AG10803 (cell line): ENCODE data around the gene PLA2G7.
A peak's percentile ranks its signal among the peaks of the same experiment; 100 is the strongest.

ENCODE experiments used
- DNase-seq: peaks from one replicate; pipeline ENCODE4 v3.0.0; 2010; ENCODE audit warnings: low read depth
- H3K4me3 ChIP-seq: 2 replicates; pipeline ENCODE4 v1.5.1; 2011; ENCODE audit warnings: mild to moderate bottlenecking, low read length, control low read depth
- TF ChIP-seq, protein P1 (sequence below): conservative IDR thresholded peaks from 2 replicates; pipeline ENCODE4 v1.5.1; 2011; ENCODE audit warnings: mild to moderate bottlenecking, low read length, control low read depth, inconsistent platforms

Gene PLA2G7

DNA sequence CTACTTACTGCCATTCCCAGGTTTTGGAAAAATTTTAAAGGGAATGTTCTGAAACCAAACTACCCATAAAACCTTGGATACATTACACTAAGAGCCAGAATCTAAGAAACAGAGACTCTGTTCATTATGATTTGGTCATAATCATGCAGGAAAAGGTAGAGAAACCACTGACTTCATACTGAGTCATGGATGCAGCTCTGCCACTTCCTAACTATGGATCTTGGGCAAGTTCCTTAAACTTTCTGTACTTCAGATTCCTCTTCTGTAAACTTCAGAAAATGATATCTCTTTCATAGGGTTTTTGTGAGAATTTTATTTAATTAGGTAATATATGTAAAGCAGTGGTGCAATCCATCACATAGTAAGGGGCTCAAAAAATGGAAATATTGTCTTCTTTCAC lies 20.0 kb downstream of the PLA2G7 start:
- DNase-seq = no peak
- no peak overlapping the region for H3K4me3 ChIP-seq
- TF ChIP-seq, protein P1, sequence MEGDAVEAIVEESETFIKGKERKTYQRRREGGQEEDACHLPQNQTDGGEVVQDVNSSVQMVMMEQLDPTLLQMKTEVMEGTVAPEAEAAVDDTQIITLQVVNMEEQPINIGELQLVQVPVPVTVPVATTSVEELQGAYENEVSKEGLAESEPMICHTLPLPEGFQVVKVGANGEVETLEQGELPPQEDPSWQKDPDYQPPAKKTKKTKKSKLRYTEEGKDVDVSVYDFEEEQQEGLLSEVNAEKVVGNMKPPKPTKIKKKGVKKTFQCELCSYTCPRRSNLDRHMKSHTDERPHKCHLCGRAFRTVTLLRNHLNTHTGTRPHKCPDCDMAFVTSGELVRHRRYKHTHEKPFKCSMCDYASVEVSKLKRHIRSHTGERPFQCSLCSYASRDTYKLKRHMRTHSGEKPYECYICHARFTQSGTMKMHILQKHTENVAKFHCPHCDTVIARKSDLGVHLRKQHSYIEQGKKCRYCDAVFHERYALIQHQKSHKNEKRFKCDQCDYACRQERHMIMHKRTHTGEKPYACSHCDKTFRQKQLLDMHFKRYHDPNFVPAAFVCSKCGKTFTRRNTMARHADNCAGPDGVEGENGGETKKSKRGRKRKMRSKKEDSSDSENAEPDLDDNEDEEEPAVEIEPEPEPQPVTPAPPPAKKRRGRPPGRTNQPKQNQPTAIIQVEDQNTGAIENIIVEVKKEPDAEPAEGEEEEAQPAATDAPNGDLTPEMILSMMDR = no peak

DNA sequence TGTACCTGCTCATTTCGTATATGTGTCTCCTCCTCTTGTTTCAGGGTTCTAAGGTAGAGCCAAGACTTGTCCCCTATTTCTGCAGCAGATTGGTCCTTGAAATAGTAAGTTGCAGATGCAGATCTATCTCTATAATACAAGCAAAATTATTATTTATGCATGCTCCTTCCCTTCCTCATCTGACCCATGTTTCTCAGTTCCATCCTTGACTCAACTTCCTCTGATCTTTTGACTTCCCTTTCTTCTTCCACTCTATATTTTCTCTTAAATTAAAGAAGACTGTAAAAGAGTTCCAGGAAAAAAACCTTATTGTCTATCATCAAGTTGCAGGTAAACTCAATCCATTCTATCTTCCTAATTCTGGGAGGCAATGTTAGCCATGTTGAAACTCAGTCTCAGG lies 23.7 kb downstream of the PLA2G7 start:
- no peak for DNase-seq
- H3K4me3 ChIP-seq = no peak overlapping the region
- TF ChIP-seq, protein P1 = no peak

DNA sequence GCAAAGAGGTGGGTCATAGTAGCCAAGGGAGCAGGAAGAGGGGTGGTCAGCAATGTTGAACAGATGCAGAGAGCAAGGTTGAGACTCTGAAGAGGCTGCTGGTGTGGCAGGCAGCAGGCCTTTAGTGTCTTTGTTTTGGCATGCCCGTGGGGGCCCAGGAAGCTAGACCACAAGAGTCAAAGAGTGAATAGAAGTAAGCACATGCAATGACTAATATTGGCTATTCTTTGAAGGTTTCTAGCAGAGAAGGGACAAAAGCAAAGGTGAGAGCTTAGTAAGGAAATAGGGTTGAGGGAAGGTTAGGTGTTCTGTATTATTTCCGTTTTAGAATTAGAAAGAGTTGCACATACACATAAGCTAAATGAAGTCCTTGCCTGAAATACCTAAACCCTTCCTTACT lies 28.7 kb downstream of the PLA2G7 start:
- TF ChIP-seq, protein P1 = no peak
- no peak for DNase-seq

DNA sequence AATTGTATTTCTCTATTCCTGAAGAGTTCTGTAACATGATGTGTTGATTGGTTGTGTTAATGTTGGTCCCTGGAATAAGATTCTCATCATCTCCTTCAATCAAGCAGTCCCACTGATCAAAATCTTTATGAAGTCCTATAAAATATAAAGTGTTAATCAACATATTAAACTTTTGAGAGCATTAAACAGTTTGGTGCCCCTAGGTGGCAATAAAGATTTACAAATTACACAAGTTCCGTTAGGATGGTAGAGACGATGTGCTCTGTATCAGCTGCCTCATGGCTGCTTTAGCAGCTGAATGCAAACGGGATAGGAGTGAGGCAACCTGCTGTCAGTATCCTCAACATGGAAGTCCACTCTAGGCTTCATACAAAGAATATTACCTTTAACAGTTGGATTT lies 30.6 kb downstream of the PLA2G7 start:
- TF ChIP-seq, protein P1 = no peak
- no peak overlapping the region for H3K4me3 ChIP-seq
- peak; percentile 5 for DNase-seq

More for the DNA sequence above, 28.7 kb downstream of the PLA2G7 start:
- no peak overlapping the region for H3K4me3 ChIP-seq

DNA sequence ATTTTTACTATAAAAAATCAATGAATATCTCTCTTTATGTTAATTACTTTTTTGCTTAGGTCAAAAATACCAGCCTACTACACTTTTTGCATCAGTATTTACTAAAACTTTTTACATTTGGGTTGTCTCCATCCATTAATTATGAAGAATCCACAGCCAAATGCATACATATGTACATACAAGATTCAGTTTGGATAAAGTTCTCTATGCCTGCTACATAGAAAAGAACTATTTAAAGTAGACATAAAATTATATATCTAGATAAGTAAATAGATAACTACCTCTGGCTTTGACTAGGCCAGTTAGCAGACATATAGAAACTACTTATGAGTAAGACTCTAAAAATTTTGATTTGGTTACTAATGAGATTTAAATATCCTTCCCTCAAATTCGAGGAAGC lies 35.2 kb downstream of the PLA2G7 start:
- DNase-seq = no peak
- TF ChIP-seq, protein P1 = no peak
- no peak overlapping the region for H3K4me3 ChIP-seq

DNA sequence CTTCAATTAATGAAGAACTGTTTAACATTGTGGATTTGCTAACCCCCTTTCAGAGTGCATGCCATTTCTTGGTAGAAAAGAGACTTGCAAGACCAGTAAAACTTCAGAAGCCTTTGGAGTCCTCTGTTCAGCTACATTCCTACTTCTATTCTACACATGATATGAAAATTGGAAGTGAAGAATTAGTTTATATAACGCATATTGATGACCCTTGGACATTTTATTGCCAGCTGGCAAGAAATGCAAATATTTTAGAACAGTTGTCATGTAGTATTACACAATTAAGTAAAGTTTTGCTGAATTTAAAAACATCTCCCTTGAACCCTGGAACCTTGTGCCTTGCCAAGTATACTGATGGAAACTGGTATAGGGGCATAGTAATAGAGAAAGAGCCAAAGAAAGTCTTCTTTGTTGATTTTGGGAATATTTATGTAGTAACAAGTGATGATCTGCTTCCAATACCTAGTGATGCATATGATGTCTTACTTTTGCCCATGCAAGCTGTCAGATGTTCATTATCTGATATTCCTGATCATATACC lies 44.2 kb downstream of the PLA2G7 start:
- no peak for DNase-seq
- H3K4me3 ChIP-seq = no peak overlapping the region
- TF ChIP-seq, protein P1 = no peak

DNA sequence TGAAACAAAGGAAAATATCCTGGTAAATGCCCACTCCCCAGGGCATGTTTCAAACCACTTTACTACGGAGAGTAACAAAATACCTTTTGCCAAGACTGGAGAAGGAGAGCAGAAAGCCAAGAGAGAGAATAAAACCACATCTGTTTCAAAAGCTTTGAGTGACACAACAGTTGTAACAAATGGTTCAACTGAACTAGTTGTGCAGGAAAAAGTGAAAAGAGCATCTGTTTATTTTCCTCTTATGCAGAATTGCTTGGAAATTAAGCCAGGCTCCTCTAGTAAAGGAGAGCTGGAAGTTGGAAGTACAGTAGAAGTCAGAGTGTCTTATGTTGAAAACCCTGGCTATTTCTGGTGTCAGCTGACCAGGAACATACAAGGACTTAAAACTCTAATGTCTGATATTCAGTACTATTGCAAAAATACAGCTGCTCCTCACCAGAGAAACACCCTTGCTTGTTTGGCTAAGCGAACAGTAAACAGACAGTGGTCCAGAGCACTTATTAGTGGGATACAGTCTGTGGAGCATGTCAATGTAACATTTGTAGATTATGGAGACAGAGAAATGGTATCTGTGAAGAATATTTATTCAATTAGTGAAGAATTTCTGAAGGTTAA lies 44.9 kb downstream of the PLA2G7 start:
- TF ChIP-seq, protein P1 = no peak
- no peak for DNase-seq
- no peak overlapping the region for H3K4me3 ChIP-seq
